Pulmonary artery endothelial cell (primary cell): ENCODE measurements around the gene VWA3B. TPM values are rescaled to one million over a fixed set of nuclear protein-coding genes. Genes with fewer than 3 reads are reported as not detected.
"Not testable (repeated sequence)": the region's sequence is repeated elsewhere in the genome, so short reads cannot be mapped to it uniquely, and the experiment has no call there.

Experiments
- DNase-seq: peaks from one replicate; pipeline ENCODE4 v3.0.0-alpha.2; 2011; ENCODE audit warnings: low read depth, low spot score
- total RNA-seq: library from RNA; depleted of rRNA; stranded (reverse); fragments of >200 nt; gene quantifications from 2 replicates; pipeline ENCODE4 v1.2.3, GENCODE V29; 2014

Gene VWA3B
- total RNA-seq, 1 donor from 2014 or later, result not detected

- DNase-seq, result no peak
These were observed 160.4 kb downstream of the VWA3B start for GRCh38 chr2:98247383-98247782.

- no peak for DNase-seq
These were observed 165.2 kb downstream of the VWA3B start for GRCh38 chr2:98252038-98252773.

- DNase-seq, result no peak
These were observed 166.6 kb downstream of the VWA3B start for GRCh38 chr2:98253461-98254070.

GRCh38 chr2:98254504-98255059, 167.6 kb downstream of the VWA3B start:
- DNase-seq, result no peak

GRCh38 chr2:98258906-98259305, 171.9 kb downstream of the VWA3B start:
- no peak for DNase-seq

GRCh38 chr2:98263362-98263761, 176.4 kb downstream of the VWA3B start:
- DNase-seq, result no peak

- DNase-seq, result not testable (repeated sequence)
These were observed 181.3 kb downstream of the VWA3B start for GRCh38 chr2:98268225-98268624.

- peak; percentile 24 for DNase-seq
These were observed 182.3 kb downstream of the VWA3B start for GRCh38 chr2:98269274-98269673.

GRCh38 chr2:98269830-98270229, 182.9 kb downstream of the VWA3B start:
- DNase-seq, result no peak

- no peak for DNase-seq
These were observed 190.3 kb downstream of the VWA3B start for GRCh38 chr2:98277162-98277859.

GRCh38 chr2:98278074-98278473, 191.1 kb downstream of the VWA3B start:
- DNase-seq, result no peak

GRCh38 chr2:98280376-98281102, 193.6 kb downstream of the VWA3B start:
- no peak for DNase-seq

GRCh38 chr2:98281607-98282006, 194.6 kb downstream of the VWA3B start:
- no peak for DNase-seq

- DNase-seq, result no peak
These were observed 195.1 kb downstream of the VWA3B start for GRCh38 chr2:98282109-98282508.

- DNase-seq, result no peak
These were observed 206.1 kb downstream of the VWA3B start for GRCh38 chr2:98293030-98293429.

- peak; percentile 93 for DNase-seq
These were observed 207.1 kb downstream of the VWA3B start for GRCh38 chr2:98293931-98294687.

GRCh38 chr2:98294711-98295110, 207.7 kb downstream of the VWA3B start:
- no peak for DNase-seq

- no peak for DNase-seq
These were observed 208.3 kb downstream of the VWA3B start for GRCh38 chr2:98295275-98295674.

- DNase-seq, result no peak
These were observed 208.9 kb downstream of the VWA3B start for GRCh38 chr2:98295721-98296414.

GRCh38 chr2:98296440-98296839, 209.5 kb downstream of the VWA3B start:
- DNase-seq, result no peak
